DMS 273 (cell line): Measurements from ENCODE around the gene NF2.

ENCODE experiments used
- DNase-seq: peaks from one replicate; lab custom pipeline; 2025; ENCODE audit not compliant: unreplicated experiment; lab: John Stamatoyannopoulos, UW

NF2 gene

DNA sequence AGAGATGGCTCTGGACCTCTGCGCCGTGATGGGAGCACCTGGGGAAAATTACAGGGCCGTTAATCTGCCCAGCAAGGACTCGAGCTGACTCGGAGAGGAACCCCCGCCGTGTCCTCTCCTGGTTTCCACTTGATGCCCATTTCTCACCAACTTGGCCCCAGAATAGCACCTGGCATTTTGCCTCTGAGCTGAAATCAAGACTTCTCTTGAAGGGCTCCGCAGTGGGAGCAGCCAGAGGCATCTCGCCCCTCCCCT lies 97.4 kb downstream of the NF2 start:
- peak; percentile 68 for DNase-seq

GRCh38 chr22:29701155-29701999 lies 97.9 kb downstream of the NF2 start:
- peak; percentile 68 for DNase-seq

DNA sequence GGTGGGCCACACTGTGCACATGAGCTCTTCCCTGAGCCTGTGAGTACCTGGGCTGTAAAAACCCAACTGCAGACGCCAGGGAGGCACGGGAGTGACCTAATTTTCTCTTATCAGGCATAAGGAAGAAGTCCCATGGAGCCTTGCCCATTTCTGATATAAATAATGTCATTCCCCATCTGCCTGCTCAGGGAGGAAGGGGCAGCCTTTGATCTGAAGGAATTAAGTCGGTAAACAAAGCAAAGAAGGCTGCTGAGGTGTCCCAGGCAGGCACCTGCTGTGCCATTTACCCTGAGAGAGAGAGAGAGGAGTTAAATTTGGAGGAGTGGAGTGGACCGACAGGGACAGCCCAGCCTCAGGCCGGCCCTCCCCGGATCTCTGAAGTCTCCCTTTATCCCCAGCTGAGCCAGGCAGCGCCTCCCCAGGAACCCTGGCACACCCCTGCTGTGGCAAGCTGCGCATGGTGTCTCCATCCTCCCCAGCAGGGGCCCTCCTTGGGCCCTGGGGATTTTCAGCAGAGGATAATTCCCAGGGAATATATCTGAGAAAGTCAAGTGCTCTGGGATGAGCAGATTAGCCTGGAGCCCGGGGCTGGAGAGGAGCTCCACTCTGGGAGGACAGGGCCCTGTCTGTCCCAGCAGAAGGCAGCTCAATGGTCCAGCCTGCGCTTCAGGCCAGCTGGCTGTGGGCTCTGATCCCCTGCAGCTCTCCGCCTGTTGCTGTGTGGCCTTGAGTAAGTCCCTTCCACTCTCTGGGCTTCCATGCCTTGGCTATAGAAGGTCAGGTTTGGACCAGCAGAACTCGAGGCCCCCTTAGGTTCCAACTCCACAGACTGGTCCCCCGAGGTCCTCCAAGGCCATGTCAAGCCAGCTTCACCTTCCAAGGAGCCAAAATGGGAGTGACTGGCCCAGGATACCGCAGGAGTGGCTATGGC lies 98.8 kb downstream of the NF2 start:
- peak; percentile 87 for DNase-seq

GRCh38 chr22:29702931-29703501 lies 99.6 kb downstream of the NF2 start:
- DNase-seq = peak; percentile 63

DNA sequence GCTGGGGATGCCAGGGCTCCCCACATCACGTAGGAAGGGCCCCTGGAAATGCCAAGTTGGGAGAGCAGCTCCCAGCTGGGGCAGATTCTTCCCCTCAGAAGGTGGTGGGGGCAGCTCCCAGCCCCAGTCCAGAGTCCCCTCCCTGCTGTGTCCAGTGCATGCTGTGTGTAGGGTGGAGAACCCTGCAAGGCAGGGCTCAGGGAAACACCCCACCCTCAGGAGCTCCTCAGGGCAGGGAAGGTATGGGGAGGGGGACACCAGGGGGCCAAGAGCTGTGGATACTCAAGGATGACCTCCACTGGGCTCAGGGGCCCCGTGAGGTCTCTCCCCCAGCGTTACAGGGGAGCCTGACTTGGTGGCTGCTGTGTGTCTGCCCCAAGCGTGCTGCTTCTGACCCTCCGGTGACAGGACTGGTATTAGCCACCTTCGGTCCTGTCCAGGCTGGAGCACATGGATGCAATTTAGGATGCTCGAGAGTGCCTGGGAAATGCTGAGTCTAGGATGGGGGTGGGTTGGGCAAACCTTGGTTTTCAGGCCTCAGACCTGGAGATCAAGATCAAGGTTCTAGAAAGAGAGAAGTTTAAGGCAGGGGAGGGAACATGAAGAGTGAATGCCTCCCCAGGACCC lies 100.2 kb downstream of the NF2 start:
- no peak for DNase-seq

- peak; percentile 75 for DNase-seq
Observed at GRCh38 chr22:29704528-29705285, 101.3 kb downstream of the NF2 start.

DNA sequence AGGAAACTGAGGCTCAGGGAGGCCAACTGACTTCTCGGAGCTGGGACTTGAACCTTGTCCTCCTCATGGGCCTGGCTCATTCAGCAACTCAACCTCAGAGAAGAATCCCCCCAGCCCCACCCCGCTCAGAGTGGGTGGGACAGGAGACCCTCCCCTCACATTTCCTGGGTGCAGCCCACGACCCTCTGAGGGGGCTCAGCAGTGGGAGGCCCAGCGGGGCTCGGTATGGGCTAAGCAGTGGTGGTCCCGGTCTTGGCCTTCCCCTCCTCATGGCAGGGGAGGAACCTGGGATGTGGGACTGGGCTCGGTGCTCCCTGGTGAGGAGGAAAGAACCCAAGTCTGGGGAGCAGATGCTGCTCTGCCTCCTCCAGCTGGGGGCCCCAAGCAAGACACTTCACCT lies 102.2 kb downstream of the NF2 start:
- DNase-seq = no peak

GRCh38 chr22:29706486-29706885 lies 103.1 kb downstream of the NF2 start:
- peak; percentile 53 for DNase-seq

DNA sequence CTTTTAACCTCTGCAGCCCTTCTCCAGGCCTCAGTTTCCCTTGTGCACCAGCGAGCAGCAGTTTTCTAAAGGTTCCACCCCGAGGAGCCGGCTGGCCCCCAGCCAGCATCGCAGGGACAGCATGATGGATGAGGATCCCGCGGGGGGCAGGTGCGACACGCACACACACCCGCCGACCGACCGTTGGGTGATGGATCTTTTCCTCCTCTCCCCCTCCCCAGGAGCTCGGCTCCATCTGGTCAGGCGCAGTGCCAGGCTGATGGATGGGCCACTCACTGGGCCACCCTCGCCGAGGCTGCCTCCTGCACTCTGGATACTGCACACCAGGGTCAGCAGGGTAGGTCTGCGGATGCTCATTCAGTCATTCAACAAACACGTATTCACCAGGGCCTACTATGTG lies 103.6 kb downstream of the NF2 start:
- peak; percentile 46 for DNase-seq

DNA sequence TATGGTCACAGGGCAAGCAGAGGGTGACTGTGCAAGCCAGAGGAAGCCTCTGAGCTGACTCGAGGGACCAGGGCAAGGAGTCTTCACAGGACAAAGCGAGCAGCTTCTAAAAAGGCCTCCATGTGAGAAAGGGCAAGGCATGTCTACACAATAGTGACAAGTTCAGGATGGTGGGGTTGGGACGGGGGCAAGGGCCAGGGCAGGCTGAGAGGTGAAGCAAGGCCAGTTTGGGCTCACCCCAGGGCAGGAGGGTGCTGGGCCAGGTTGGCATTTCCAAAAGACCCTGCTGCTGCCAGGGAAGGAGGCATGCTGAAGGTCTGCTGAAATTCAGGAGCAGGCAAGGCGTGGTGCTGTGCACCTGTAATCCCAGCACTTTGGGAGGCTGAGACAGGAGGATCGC lies 104.0 kb downstream of the NF2 start:
- no peak for DNase-seq

DNA sequence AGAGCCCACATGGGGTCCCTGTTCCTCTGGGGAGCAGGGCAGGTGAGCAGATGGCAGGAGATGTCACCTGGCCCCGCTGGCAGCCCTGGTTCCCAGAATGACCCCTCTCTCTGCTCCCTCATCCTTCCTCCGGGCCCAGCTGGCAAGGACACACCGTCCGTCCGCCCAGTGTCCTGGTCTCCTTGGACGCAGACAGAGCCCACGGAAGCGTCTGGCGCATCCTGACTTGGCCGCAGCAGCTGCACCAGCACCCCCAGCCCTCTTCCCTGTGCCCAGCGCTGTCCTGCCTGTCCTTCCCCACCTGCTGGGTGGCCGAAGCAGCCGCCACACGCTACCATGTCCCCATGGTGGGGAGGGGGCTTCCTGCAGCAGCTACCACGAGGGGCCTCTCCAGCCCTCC lies 106.8 kb downstream of the NF2 start:
- DNase-seq = no peak

- DNase-seq = peak; percentile 92
Observed at GRCh38 chr22:29710922-29711593, 107.6 kb downstream of the NF2 start.

DNA sequence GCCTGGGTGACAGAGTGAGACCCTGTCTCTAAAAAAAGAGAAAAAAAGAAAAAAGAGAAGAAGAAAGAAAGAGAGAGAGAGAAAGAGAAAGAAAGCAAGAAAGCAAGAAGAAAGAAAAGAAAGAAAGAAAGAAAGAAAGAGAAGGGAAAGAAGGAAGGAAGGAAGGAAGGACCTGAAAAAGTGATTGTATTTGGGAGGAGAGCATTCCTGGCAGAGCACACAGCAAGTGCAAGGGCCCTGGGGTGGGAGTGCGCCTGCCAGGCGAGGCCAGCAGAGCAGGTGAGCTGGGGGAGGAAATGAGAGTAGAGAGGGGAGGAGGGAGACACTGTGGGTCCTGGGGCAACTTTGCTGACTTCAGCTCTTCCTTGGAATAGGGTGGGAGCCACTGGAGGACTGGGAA lies 108.7 kb downstream of the NF2 start:
- no peak for DNase-seq

DNA sequence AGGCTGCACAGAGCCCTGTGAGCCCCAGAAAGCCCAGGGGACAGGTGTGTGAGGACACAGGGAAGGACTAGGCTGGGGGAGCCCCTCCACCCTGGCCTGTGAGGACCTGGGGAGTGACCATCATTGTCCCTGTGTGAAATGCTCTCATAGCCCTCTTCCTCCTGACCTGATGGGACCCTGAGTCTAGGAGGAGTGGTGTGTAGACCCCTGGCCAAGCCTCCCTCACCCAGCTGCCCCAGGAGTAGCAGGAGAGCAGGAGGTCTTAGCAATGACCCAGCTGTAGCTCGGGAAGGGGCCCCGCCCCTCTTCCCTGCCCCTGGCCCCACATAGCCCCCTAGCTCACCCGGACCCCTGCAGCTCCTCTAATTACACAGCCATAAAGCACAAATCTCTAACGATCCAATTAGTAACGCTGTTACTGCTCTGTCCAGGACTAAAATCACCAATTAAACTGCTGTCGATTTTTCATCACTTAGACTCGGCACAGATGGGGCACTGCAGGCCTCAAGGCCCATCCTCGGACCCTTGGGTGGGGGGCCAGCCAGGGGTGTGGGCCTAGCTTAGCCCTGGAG lies 109.8 kb downstream of the NF2 start:
- DNase-seq = peak; percentile 23

DNA sequence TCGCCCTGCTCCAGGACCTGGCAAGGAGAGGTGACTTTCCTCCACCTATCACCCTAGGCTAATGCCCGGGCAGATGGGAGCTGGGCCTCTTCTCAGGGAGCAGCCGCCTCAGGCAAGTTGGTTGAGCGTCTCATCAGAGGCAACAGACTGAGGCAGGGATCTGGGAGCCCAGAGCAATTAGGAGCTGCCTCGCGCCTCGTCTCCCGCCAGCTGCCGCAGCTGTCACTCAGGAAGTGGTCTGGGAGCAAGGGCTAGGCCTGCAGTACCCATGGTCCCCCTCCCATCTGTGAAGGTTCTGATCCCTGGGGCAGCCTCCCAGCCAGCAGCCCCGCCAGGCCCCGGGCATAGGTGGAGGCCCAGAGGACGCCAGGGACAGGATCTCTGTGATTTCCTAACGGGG lies 111.8 kb downstream of the NF2 start:
- peak; percentile 93 for DNase-seq

DNA sequence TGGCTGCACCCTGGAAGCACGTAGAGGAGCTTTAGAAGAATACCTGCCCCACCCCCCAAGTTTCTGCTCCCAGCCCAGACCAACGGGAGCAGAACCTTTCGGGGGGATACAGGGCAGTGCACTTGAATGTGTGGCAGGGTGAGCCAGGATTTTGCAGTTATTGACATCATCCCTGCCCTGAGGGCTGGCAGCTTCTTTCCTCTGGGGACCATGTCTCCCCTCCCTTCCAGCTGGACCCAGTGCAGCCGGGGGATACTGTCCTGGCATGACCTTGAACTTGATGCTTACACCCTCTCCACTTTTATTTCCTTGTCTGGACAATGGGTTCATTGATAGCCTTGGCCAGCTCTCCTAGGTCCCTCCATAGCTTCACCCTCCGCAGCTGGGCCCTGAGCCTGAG lies 112.3 kb downstream of the NF2 start:
- peak; percentile 68 for DNase-seq

- DNase-seq = peak; percentile 85
Observed at GRCh38 chr22:29716814-29717545, 113.5 kb downstream of the NF2 start.

GRCh38 chr22:29717789-29718188 lies 114.4 kb downstream of the NF2 start:
- peak; percentile 69 for DNase-seq
